Upper lobe of right lung (tissue), 1 donor: Measurements from ENCODE around the gene EML6. TPM values are rescaled to one million over a fixed set of nuclear protein-coding genes. Genes with fewer than 3 reads are reported as not detected.

ENCODE experiments used
- ATAC-seq: fragments of 200-7000 bp; cut with Tn5 transposase; one replicate; pipeline ENCODE4 v1.9.1; 2020; ENCODE audit warnings: mild to moderate bottlenecking, moderate library complexity
- DNase-seq: peaks from one replicate; pipeline ENCODE4 v3.0.0-alpha.2; 2020
- H3K27ac ChIP-seq: fragments of 200-600 bp; one replicate; pipeline ENCODE4 v1.8.0; 2022
- H3K27me3 ChIP-seq: fragments of 200-600 bp; one replicate; pipeline ENCODE4 v1.8.0; 2022; ENCODE audit warnings: mild to moderate bottlenecking
- H3K36me3 ChIP-seq: fragments of 200-600 bp; one replicate; pipeline ENCODE4 v1.8.0; 2022
- H3K4me1 ChIP-seq: fragments of 200-600 bp; one replicate; pipeline ENCODE4 v1.8.0; 2022
- H3K4me3 ChIP-seq: fragments of 200-600 bp; one replicate; pipeline ENCODE4 v1.8.0; 2022; ENCODE audit warnings: mild to moderate bottlenecking
- H3K9me3 ChIP-seq: fragments of 200-600 bp; one replicate; pipeline ENCODE4 v1.8.0; 2022
- intact Hi-C: fragments of 100-400 bp; cut with DNase I; formaldehyde crosslinking; loops from one replicate; pipeline ENCODE4 v1.11.0; 2022
- total RNA-seq: library from RNA; stranded (reverse); fragmentation: NEBNext Ultra II Directional; extraction: Animal tissue kit (Norgen Biotek cat#: 25700); gene quantifications from one replicate; pipeline ENCODE4 v1.2.1, GENCODE V29; 2021
- TF ChIP-seq, protein P1 (sequence below): fragments of 200-600 bp; IDR thresholded peaks from one replicate; pipeline ENCODE4 v1.8.0; 2022; ENCODE audit warnings: antibody characterized with exemption
- donor health status: DM: no; HTN: yes; CAD: no; lungs with severe emphysema.

The EML6 gene
- total RNA-seq, 1 donor from 2014 or later, result 1.4 TPM

DNA sequence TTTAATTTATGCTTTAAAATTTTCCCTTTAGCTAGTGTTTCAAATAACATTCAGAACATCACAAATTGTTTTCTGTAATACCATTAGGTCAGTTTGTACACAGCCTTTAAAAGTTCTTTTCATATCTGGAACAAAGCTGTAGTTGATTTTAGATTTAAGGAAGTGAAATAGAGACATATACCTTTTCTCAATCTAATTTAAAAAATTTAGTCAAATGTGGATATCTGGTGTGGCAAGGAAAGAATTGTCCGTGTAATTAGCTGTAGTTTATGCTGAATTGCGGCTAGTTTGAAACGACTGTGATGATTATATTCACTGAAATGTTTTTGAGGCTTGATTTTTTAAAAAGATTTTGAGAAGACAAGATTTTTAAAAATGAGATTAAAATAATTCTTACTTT lies 59.9 kb downstream of the EML6 start:
- intact Hi-C loops, result no loop called here
- Histone ChIP-seq H3K36me3 (no peaks in the 10 kb centered on the region), H3K27me3 (no peaks in the 10 kb centered on the region), H3K4me3 (no peak overlapping the region), H3K27ac (no peak overlapping the region), H3K4me1 (no peaks in the 10 kb centered on the region), H3K9me3 (no peaks in the 10 kb centered on the region)
- TF ChIP-seq, protein P1, sequence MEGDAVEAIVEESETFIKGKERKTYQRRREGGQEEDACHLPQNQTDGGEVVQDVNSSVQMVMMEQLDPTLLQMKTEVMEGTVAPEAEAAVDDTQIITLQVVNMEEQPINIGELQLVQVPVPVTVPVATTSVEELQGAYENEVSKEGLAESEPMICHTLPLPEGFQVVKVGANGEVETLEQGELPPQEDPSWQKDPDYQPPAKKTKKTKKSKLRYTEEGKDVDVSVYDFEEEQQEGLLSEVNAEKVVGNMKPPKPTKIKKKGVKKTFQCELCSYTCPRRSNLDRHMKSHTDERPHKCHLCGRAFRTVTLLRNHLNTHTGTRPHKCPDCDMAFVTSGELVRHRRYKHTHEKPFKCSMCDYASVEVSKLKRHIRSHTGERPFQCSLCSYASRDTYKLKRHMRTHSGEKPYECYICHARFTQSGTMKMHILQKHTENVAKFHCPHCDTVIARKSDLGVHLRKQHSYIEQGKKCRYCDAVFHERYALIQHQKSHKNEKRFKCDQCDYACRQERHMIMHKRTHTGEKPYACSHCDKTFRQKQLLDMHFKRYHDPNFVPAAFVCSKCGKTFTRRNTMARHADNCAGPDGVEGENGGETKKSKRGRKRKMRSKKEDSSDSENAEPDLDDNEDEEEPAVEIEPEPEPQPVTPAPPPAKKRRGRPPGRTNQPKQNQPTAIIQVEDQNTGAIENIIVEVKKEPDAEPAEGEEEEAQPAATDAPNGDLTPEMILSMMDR, result no peak
- no peak for ATAC-seq
- DNase-seq, result no peak

DNA sequence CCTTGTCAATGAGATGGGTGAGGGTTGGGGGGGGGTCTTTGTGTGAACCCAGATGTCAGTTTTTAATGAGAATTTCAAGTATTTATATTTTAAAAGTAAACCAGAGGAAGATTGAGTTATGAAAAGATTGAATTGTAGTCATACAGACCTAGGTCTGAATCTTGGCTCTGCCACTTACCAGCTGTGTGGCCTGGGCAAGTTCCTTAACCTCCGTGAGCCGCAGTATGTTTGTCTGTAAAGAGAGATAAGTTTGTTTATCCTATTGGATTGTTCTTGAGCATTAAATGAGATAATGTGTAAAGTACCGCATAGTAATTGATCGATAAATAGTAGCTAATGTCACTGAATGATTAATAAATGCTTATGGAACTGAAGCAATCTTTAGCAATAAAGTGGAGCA lies 63.8 kb downstream of the EML6 start:
- no peak for DNase-seq
- ATAC-seq, result no peak
- H3K27ac ChIP-seq, result no peak overlapping the region
- TF ChIP-seq, protein P1, result no peak
- H3K36me3 ChIP-seq, result no peaks in the 10 kb centered on the region
- H3K9me3 ChIP-seq, result no peaks in the 10 kb centered on the region
- H3K4me3 ChIP-seq, result no peak overlapping the region
- no peaks in the 10 kb centered on the region for H3K27me3 ChIP-seq
- intact Hi-C loops, result no loop called here
- no peaks in the 10 kb centered on the region for H3K4me1 ChIP-seq

DNA sequence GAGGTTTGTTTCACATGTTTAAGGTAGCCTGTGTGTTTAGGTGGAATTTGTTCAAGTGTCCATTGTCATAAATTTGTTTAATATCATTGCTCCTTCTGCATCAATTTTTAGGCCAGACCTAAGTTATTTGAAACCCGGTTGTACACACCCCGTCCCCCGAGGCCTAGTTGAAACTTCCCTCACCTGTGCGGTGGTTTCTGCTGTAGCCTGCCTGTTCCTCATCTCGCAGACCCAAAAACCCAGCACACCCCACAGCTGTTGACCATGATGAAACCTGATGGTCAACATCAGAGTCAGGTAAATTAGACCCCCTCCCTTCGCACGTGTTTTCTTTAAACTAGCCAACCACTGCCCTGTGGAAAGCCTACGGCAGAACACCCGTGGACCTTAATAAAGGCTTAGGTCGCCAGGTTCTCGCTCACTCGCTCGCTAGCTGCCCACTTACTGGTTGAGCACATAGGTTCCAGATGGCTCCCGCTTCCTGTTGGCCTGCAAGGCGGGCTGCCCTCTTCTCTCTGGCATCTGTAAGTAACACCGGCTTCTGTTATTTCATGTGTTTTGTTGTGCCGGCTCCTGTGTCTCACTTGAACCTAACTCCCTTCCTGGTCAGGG lies 64.4 kb downstream of the EML6 start:
- no peak overlapping the region for H3K4me3 ChIP-seq
- H3K27me3 ChIP-seq, result no peaks in the 10 kb centered on the region
- intact Hi-C loops, result no loop called here
- H3K27ac ChIP-seq, result no peak overlapping the region
- no peaks in the 10 kb centered on the region for H3K4me1 ChIP-seq
- ATAC-seq, result no peak
- H3K36me3 ChIP-seq, result no peaks in the 10 kb centered on the region
- no peaks in the 10 kb centered on the region for H3K9me3 ChIP-seq
- no peak for DNase-seq
- TF ChIP-seq, protein P1, result no peak

DNA sequence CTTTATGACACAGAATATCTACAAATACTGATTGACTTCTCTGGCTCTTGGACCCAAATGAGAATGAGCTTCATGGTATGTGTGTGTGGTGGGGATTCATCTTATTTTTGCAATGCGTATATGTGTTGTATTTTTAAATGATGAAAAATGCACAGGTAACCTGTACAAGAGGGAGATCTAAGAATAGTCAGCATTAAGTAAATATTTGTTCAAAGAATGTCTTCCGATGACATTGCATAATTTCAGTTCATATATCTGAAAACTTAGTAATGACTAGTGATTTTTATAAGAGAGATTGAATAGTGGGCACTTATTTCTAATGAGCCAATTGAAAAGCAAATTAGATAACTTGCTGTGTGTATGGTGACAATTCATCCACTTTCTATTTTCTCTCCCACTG lies 66.4 kb downstream of the EML6 start:
- intact Hi-C loops, result no loop called here
- Histone ChIP-seq H3K27ac (no peak overlapping the region), H3K4me1 (no peaks in the 10 kb centered on the region), H3K36me3 (no peaks in the 10 kb centered on the region), H3K4me3 (no peak overlapping the region), H3K9me3 (no peaks in the 10 kb centered on the region), H3K27me3 (no peaks in the 10 kb centered on the region)
- TF ChIP-seq, protein P1, result no peak
- no peak for ATAC-seq
- no peak for DNase-seq

DNA sequence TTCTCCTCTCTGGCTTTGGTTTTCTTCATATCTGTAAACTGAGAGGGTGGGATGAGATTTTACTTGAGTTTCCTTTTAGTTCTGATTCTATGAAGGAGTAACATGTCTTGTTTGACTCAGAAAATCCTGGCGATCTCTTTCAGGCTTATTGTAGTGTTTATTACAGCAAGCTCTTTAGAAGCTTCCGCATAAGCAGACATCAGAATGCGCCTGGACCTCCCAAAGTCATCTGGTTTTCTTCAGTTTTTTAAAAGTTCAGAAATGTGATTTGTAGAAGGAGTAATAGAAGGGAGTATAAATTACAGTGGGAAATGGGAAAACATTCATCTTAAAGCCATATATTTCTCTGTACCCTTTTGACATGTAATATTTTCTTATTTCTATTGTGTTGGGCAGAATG lies 68.4 kb downstream of the EML6 start:
- H3K9me3 ChIP-seq, result no peaks in the 10 kb centered on the region
- H3K4me1 ChIP-seq, result no peaks in the 10 kb centered on the region
- no peak overlapping the region for H3K27ac ChIP-seq
- no peak for DNase-seq
- TF ChIP-seq, protein P1, result no peak
- ATAC-seq, result no peak
- no peaks in the 10 kb centered on the region for H3K36me3 ChIP-seq
- intact Hi-C loops, result no loop called here
- no peaks in the 10 kb centered on the region for H3K27me3 ChIP-seq
- H3K4me3 ChIP-seq, result no peak overlapping the region

DNA sequence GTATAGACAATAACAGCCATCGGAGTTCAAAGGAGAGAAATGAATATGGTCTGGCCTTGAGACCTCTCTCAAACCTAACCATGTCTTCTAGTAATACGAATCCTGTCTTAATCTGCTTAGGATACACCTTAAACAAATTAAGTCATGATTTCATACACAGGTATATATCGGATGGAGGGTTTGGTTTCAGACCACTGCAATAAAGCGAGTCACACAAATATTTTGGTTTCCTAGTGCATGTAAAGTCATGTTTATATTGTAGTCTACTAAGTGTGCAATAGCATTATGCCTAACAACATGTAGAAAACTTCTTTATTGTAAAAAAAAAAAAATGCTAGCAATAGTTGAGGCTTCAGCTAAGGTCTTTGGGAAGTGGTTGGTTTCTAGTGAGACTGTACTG lies 73.8 kb downstream of the EML6 start:
- H3K27ac ChIP-seq, result no peak overlapping the region
- no peak for DNase-seq
- no peaks in the 10 kb centered on the region for H3K4me1 ChIP-seq
- TF ChIP-seq, protein P1, result no peak
- no peak overlapping the region for H3K4me3 ChIP-seq
- ATAC-seq, result no peak
- intact Hi-C loops, result no loop called here
- no peaks in the 10 kb centered on the region for H3K9me3 ChIP-seq
- no peaks in the 10 kb centered on the region for H3K36me3 ChIP-seq
- no peaks in the 10 kb centered on the region for H3K27me3 ChIP-seq
